ENCODE measurements around the gene GNLY.

- TF ChIP-seq POLR2A (IDR thresholded peaks at IDR 0.05) (peak in 1 of 4 donors; percentile 30), POLR2AphosphoS5 (IDR thresholded peaks at IDR 0.05) (no peak), EP300 (IDR thresholded peaks at IDR 0.05) (no peak)
- TF ChIP-seq, protein P1, sequence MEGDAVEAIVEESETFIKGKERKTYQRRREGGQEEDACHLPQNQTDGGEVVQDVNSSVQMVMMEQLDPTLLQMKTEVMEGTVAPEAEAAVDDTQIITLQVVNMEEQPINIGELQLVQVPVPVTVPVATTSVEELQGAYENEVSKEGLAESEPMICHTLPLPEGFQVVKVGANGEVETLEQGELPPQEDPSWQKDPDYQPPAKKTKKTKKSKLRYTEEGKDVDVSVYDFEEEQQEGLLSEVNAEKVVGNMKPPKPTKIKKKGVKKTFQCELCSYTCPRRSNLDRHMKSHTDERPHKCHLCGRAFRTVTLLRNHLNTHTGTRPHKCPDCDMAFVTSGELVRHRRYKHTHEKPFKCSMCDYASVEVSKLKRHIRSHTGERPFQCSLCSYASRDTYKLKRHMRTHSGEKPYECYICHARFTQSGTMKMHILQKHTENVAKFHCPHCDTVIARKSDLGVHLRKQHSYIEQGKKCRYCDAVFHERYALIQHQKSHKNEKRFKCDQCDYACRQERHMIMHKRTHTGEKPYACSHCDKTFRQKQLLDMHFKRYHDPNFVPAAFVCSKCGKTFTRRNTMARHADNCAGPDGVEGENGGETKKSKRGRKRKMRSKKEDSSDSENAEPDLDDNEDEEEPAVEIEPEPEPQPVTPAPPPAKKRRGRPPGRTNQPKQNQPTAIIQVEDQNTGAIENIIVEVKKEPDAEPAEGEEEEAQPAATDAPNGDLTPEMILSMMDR (IDR thresholded peaks at IDR 0.05) = no peak
Observed at GRCh38 chr2:85706063-85706462, 11.9 kb downstream of the GNLY start.

Measured in upper lobe of left lung (tissue), 4 donors.